ENCODE measurements around the gene HNF1B. TPM values are rescaled to one million over a fixed set of nuclear protein-coding genes. Genes with fewer than 3 reads are reported as not detected.

Gene HNF1B
- total RNA-seq, 1 donor from 2014 or later, result 0.70 TPM

- intact Hi-C loops (cut with micrococcal nuclease), result no loop called here
Measured at GRCh38 chr17:37737971-37738370, 6.9 kb downstream of the HNF1B start.

- intact Hi-C loops (cut with micrococcal nuclease), result no loop called here
Measured at GRCh38 chr17:37737081-37737480, 7.8 kb downstream of the HNF1B start.

- intact Hi-C loops (cut with micrococcal nuclease), result no loop called here
Measured at GRCh38 chr17:37736428-37736827, 8.4 kb downstream of the HNF1B start.

GRCh38 chr17:37735165-37735564, 9.7 kb downstream of the HNF1B start:
- intact Hi-C loops (cut with micrococcal nuclease), result no loop called here

- intact Hi-C loops (cut with micrococcal nuclease), result no loop called here
Measured at GRCh38 chr17:37732316-37732715, 12.5 kb downstream of the HNF1B start.

GRCh38 chr17:37731056-37731455, 13.8 kb downstream of the HNF1B start:
- intact Hi-C loops (cut with micrococcal nuclease), result no loop called here

- intact Hi-C loops (cut with micrococcal nuclease), result no loop called here
Measured at GRCh38 chr17:37729905-37730304, 15.0 kb downstream of the HNF1B start.

- intact Hi-C loops (cut with micrococcal nuclease), result no loop called here
Measured at GRCh38 chr17:37726891-37727675, 17.8 kb downstream of the HNF1B start.

- intact Hi-C loops (cut with micrococcal nuclease), result no loop called here
Measured at GRCh38 chr17:37726248-37726647, 18.6 kb downstream of the HNF1B start.

- intact Hi-C loops (cut with micrococcal nuclease), result no loop called here
Measured at GRCh38 chr17:37725601-37726146, 19.2 kb downstream of the HNF1B start.

GRCh38 chr17:37725021-37725595, 19.8 kb downstream of the HNF1B start:
- intact Hi-C loops (cut with micrococcal nuclease), result no loop called here

- intact Hi-C loops (cut with micrococcal nuclease), result no loop called here
Measured at GRCh38 chr17:37720989-37721388, 23.9 kb downstream of the HNF1B start.

- intact Hi-C loops (cut with micrococcal nuclease), result no loop called here
Measured at GRCh38 chr17:37719866-37720265, 25.0 kb downstream of the HNF1B start.

GRCh38 chr17:37718324-37719048, 26.4 kb downstream of the HNF1B start:
- intact Hi-C loops (cut with micrococcal nuclease), result no loop called here

- intact Hi-C loops (cut with micrococcal nuclease), result no loop called here
Measured at GRCh38 chr17:37717627-37718323, 27.1 kb downstream of the HNF1B start.

GRCh38 chr17:37714897-37715296, 30.0 kb downstream of the HNF1B start:
- intact Hi-C loops (cut with micrococcal nuclease), result no loop called here

GRCh38 chr17:37713624-37714023, 31.2 kb downstream of the HNF1B start:
- intact Hi-C loops (cut with micrococcal nuclease), result no loop called here

GRCh38 chr17:37713028-37713431, 31.8 kb downstream of the HNF1B start:
- intact Hi-C loops (cut with micrococcal nuclease), result no loop called here

GRCh38 chr17:37711113-37711512, 33.7 kb downstream of the HNF1B start:
- intact Hi-C loops (cut with micrococcal nuclease), result no loop called here

- intact Hi-C loops (cut with micrococcal nuclease), result no loop called here
Measured at GRCh38 chr17:37710344-37710886, 34.4 kb downstream of the HNF1B start.

- intact Hi-C loops (cut with micrococcal nuclease), result no loop called here
Measured at GRCh38 chr17:37708616-37709212, 36.1 kb downstream of the HNF1B start.

All from T-helper 2 cell treated with Interferon-gamma antibody and Interleukin-4, amounts not matched to agents 100 ng/mL and 5 ng/mL, for 36 hours (primary cell).